Stimulated activated effector memory CD8-positive, alpha-beta T cell treated with anti-CD3 and anti-CD28 coated beads, Interleukin-12 subunit alpha, Interleukin-12 subunit beta, amount 100 ng/mL, for 72 hours (primary cell): ENCODE measurements around the gene NAB2.
"Not testable (repeated sequence)": the region's sequence is repeated elsewhere in the genome, so short reads cannot be mapped to it uniquely, and the experiment has no call there.

Source experiments
- ATAC-seq: fragments of 150-1000 bp; cut with Tn5 transposase; 2 replicates; pipeline ENCODE4 v1.10.0; 2021
- DNase-seq, 2 donors: peaks; one replicate each; pipeline ENCODE4 v3.0.0; 2021 to 2022; ENCODE audit warnings: low spot score in 2 of 2
- H3K27ac Mint-ChIP-seq: one replicate; pipeline ENCODE4 v1.8.0; 2022; ENCODE audit warnings: mild to moderate bottlenecking, mixed read lengths
- H3K36me3 Mint-ChIP-seq: one replicate; pipeline ENCODE4 v1.8.0; 2022; ENCODE audit warnings: mild to moderate bottlenecking, mixed read lengths
- H3K4me1 Mint-ChIP-seq: one replicate; pipeline ENCODE4 v1.8.0; 2022; ENCODE audit warnings: mixed read lengths
- H3K4me3 Mint-ChIP-seq: one replicate; pipeline ENCODE4 v1.8.0; 2022; ENCODE audit warnings: mild to moderate bottlenecking, mixed read lengths
- H3K9me3 Mint-ChIP-seq: one replicate; pipeline ENCODE4 v1.8.0; 2022; ENCODE audit warnings: mixed read lengths

The NAB2 gene

GRCh38 chr12:57053901-57054300 is 35.0 kb upstream of the NAB2 start:
- H3K4me1 Mint-ChIP-seq = peaks cover 18% of the 10 kb centered on the region
- not testable (repeated sequence) for H3K27ac Mint-ChIP-seq, H3K4me3 Mint-ChIP-seq, H3K9me3 Mint-ChIP-seq, ATAC-seq, DNase-seq
- H3K36me3 Mint-ChIP-seq = peaks cover 44% of the 10 kb centered on the region

- ATAC-seq (no peak), DNase-seq (no peak)
- no peak overlapping the region for H3K4me3 Mint-ChIP-seq
- peaks cover 6% of the 10 kb centered on the region for H3K4me1 Mint-ChIP-seq
- H3K36me3 Mint-ChIP-seq = peaks cover 63% of the 10 kb centered on the region
- H3K9me3 Mint-ChIP-seq = no peaks in the 10 kb centered on the region
- no peak overlapping the region for H3K27ac Mint-ChIP-seq
Measured at GRCh38 chr12:57055824-57056223, 33.1 kb upstream of the NAB2 start.

GRCh38 chr12:57057067-57057751 is 31.7 kb upstream of the NAB2 start:
- Mint-ChIP-seq H3K9me3 (no peaks in the 10 kb centered on the region), H3K36me3 (peaks cover 77% of the 10 kb centered on the region), H3K4me3 (no peak overlapping the region), H3K27ac (no peak overlapping the region), H3K4me1 (no peaks in the 10 kb centered on the region)
- ATAC-seq = no peak
- DNase-seq = no peak

GRCh38 chr12:57058454-57058853 is 30.5 kb upstream of the NAB2 start:
- H3K4me3 Mint-ChIP-seq = no peak overlapping the region
- H3K36me3 Mint-ChIP-seq = peaks cover 89% of the 10 kb centered on the region
- no peaks in the 10 kb centered on the region for H3K4me1 Mint-ChIP-seq
- DNase-seq = no peak
- ATAC-seq = no peak
- H3K27ac Mint-ChIP-seq = no peak overlapping the region
- no peaks in the 10 kb centered on the region for H3K9me3 Mint-ChIP-seq

GRCh38 chr12:57063991-57064685 is 24.8 kb upstream of the NAB2 start:
- Mint-ChIP-seq H3K36me3 (peaks cover 96% of the 10 kb centered on the region), H3K27ac (peak overlapping the region; percentile 91), H3K9me3 (no peaks in the 10 kb centered on the region), H3K4me1 (peaks cover 29% of the 10 kb centered on the region), H3K4me3 (peak overlapping the region; percentile 59)
- DNase-seq = no peak
- peak; percentile 90 for ATAC-seq

- Mint-ChIP-seq H3K4me1 (peaks cover 42% of the 10 kb centered on the region), H3K4me3 (peak overlapping the region; percentile 59), H3K36me3 (peaks cover 96% of the 10 kb centered on the region), H3K27ac (peak overlapping the region; percentile 53), H3K9me3 (no peaks in the 10 kb centered on the region)
- DNase-seq (no peak), ATAC-seq (peak; percentile 59)
Measured at GRCh38 chr12:57066245-57066644, 22.7 kb upstream of the NAB2 start.

- ATAC-seq (peak; percentile 96), DNase-seq (peak in 1 of 2 donors; percentile 67)
- Mint-ChIP-seq H3K4me3 (peak overlapping the region; percentile 48), H3K36me3 (peaks cover 96% of the 10 kb centered on the region), H3K9me3 (no peaks in the 10 kb centered on the region), H3K4me1 (peaks cover 34% of the 10 kb centered on the region), H3K27ac (peak overlapping the region; percentile 90)
Measured at GRCh38 chr12:57069523-57069922, 19.4 kb upstream of the NAB2 start.

GRCh38 chr12:57072661-57073060 is 16.3 kb upstream of the NAB2 start:
- ATAC-seq = no peak
- H3K36me3 Mint-ChIP-seq = peaks cover 97% of the 10 kb centered on the region
- peaks cover 20% of the 10 kb centered on the region for H3K4me1 Mint-ChIP-seq
- H3K4me3 Mint-ChIP-seq = no peak overlapping the region
- no peaks in the 10 kb centered on the region for H3K9me3 Mint-ChIP-seq
- H3K27ac Mint-ChIP-seq = no peak overlapping the region
- no peak for DNase-seq

GRCh38 chr12:57073566-57074450 is 15.1 kb upstream of the NAB2 start:
- not testable (repeated sequence) for ATAC-seq, H3K4me3 Mint-ChIP-seq, H3K9me3 Mint-ChIP-seq, H3K27ac Mint-ChIP-seq, DNase-seq
- Mint-ChIP-seq H3K4me1 (peaks cover 20% of the 10 kb centered on the region), H3K36me3 (peaks cover 97% of the 10 kb centered on the region)

GRCh38 chr12:57078519-57079404 is 10.2 kb upstream of the NAB2 start, which contains the start of gene NEMP1:
Gene NEMP1 (minus strand): TSS chr12:57078791. CDS start chr12:57078745, 46 bp downstream.
- peaks cover 54% of the 10 kb centered on the region for H3K36me3 Mint-ChIP-seq
- peak within 1 kb of the TSS; percentile 97 for H3K4me3 Mint-ChIP-seq
- peak within 1 kb of the TSS; percentile 98 for H3K27ac Mint-ChIP-seq

GRCh38 chr12:57079821-57080220 is 9.1 kb upstream of the NAB2 start:
- Mint-ChIP-seq H3K36me3 (peaks cover 43% of the 10 kb centered on the region), H3K4me1 (peaks cover 20% of the 10 kb centered on the region), H3K4me3 (peak overlapping the region; percentile 97), H3K9me3 (no peaks in the 10 kb centered on the region), H3K27ac (peak overlapping the region; percentile 98)
- no peak for DNase-seq
- ATAC-seq = no peak

More at GRCh38 chr12:57078519-57079404, 10.2 kb upstream of the NAB2 start, which contains the start of gene NEMP1:
- peaks cover 14% of the 10 kb centered on the region for H3K4me1 Mint-ChIP-seq
- peak; percentile 98 for ATAC-seq
- DNase-seq = peak; percentile 76 to 95
- H3K9me3 Mint-ChIP-seq = no peaks in the 10 kb centered on the region

GRCh38 chr12:57080855-57081254 is 8.1 kb upstream of the NAB2 start:
- no peak overlapping the region for H3K27ac Mint-ChIP-seq
- H3K4me1 Mint-ChIP-seq = peaks cover 31% of the 10 kb centered on the region
- no peak for DNase-seq
- H3K36me3 Mint-ChIP-seq = peaks cover 34% of the 10 kb centered on the region
- no peak overlapping the region for H3K4me3 Mint-ChIP-seq
- no peaks in the 10 kb centered on the region for H3K9me3 Mint-ChIP-seq
- ATAC-seq = no peak

- DNase-seq = no peak
- peak overlapping the region; percentile 98 for H3K4me3 Mint-ChIP-seq
- H3K36me3 Mint-ChIP-seq = peaks cover 46% of the 10 kb centered on the region
- H3K27ac Mint-ChIP-seq = peak overlapping the region; percentile 93
- no peaks in the 10 kb centered on the region for H3K9me3 Mint-ChIP-seq
- H3K4me1 Mint-ChIP-seq = peaks cover 53% of the 10 kb centered on the region
- no peak for ATAC-seq
Measured at GRCh38 chr12:57085999-57086492, 2.9 kb upstream of the NAB2 start.

GRCh38 chr12:57086493-57087009 is 2.4 kb upstream of the NAB2 start:
- DNase-seq = peak in 1 of 2 donors; percentile 73
- H3K36me3 Mint-ChIP-seq = peaks cover 51% of the 10 kb centered on the region
- H3K27ac Mint-ChIP-seq = peak overlapping the region; percentile 93
- no peak for ATAC-seq
- H3K4me1 Mint-ChIP-seq = peaks cover 58% of the 10 kb centered on the region
- H3K9me3 Mint-ChIP-seq = no peaks in the 10 kb centered on the region
- peak overlapping the region; percentile 98 for H3K4me3 Mint-ChIP-seq
